ENCODE measurements around the gene EPHB6. TPM values are rescaled to one million over a fixed set of nuclear protein-coding genes. Genes with fewer than 3 reads are reported as not detected.

The EPHB6 gene
- total RNA-seq, 1 donor from 2014 or later: 3.3 TPM

- no peaks in the 10 kb centered on the region for H3K27me3 ChIP-seq (ENCODE audit: control insufficient read depth, insufficient read depth, low read length)
- H3K36me3 ChIP-seq (ENCODE audit: control insufficient read depth, insufficient read depth, low read length): no peaks in the 10 kb centered on the region
- DNase-seq (ENCODE audit: low read depth): no peak
- TF ChIP-seq CTCF (IDR thresholded peaks at IDR 0.05; ENCODE audit: insufficient read depth, low read length, poor library complexity, severe bottlenecking): no peak
- no peak overlapping the region for H3K4me3 ChIP-seq (ENCODE audit: low read depth, low read length)
These were observed 9.2 kb downstream of the EPHB6 start for GRCh38 chr7:142863891-142864685.

- no peak for TF ChIP-seq CTCF (IDR thresholded peaks at IDR 0.05; ENCODE audit: insufficient read depth, low read length, poor library complexity, severe bottlenecking)
- no peak overlapping the region for H3K4me3 ChIP-seq (ENCODE audit: low read depth, low read length)
- H3K36me3 ChIP-seq (ENCODE audit: control insufficient read depth, insufficient read depth, low read length): no peaks in the 10 kb centered on the region
- DNase-seq (ENCODE audit: low read depth): no peak
- H3K27me3 ChIP-seq (ENCODE audit: control insufficient read depth, insufficient read depth, low read length): no peaks in the 10 kb centered on the region
These were observed 10.3 kb downstream of the EPHB6 start for GRCh38 chr7:142864980-142865747.

GRCh38 chr7:142865766-142866165, 10.9 kb downstream of the EPHB6 start:
- Histone ChIP-seq H3K4me3 (ENCODE audit: low read depth, low read length) (no peak overlapping the region), H3K27me3 (ENCODE audit: control insufficient read depth, insufficient read depth, low read length) (no peaks in the 10 kb centered on the region), H3K36me3 (ENCODE audit: control insufficient read depth, insufficient read depth, low read length) (no peaks in the 10 kb centered on the region)
- no peak for DNase-seq (ENCODE audit: low read depth)
- no peak for TF ChIP-seq CTCF (IDR thresholded peaks at IDR 0.05; ENCODE audit: insufficient read depth, low read length, poor library complexity, severe bottlenecking)

- Histone ChIP-seq H3K4me3 (ENCODE audit: low read depth, low read length) (no peak overlapping the region), H3K27me3 (ENCODE audit: control insufficient read depth, insufficient read depth, low read length) (no peaks in the 10 kb centered on the region), H3K36me3 (ENCODE audit: control insufficient read depth, insufficient read depth, low read length) (no peaks in the 10 kb centered on the region)
- no peak for DNase-seq (ENCODE audit: low read depth)
- TF ChIP-seq CTCF (IDR thresholded peaks at IDR 0.05; ENCODE audit: insufficient read depth, low read length, poor library complexity, severe bottlenecking): peak; percentile 79
These were observed 11.7 kb downstream of the EPHB6 start for GRCh38 chr7:142866361-142867096.

- H3K4me3 ChIP-seq (ENCODE audit: low read depth, low read length): no peak overlapping the region
- DNase-seq (ENCODE audit: low read depth): no peak
- H3K36me3 ChIP-seq (ENCODE audit: control insufficient read depth, insufficient read depth, low read length): no peaks in the 10 kb centered on the region
- no peaks in the 10 kb centered on the region for H3K27me3 ChIP-seq (ENCODE audit: control insufficient read depth, insufficient read depth, low read length)
- TF ChIP-seq CTCF (IDR thresholded peaks at IDR 0.05; ENCODE audit: insufficient read depth, low read length, poor library complexity, severe bottlenecking): no peak
These were observed 12.2 kb downstream of the EPHB6 start for GRCh38 chr7:142867097-142867378.

Data from kidney epithelial cell (primary cell).